Colonic mucosa (tissue), 4 donors: ENCODE measurements around the gene SPATA16. TPM values are rescaled to one million over a fixed set of nuclear protein-coding genes. Genes with fewer than 3 reads are reported as not detected.
"Not testable (repeated sequence)": the region's sequence is repeated elsewhere in the genome, so short reads cannot be mapped to it uniquely, and the experiment has no call there.

Experiments
- DNase-seq: peaks from one replicate; pipeline ENCODE4 v3.0.0-alpha.2; 2020
- H3K27ac ChIP-seq: fragments of 200-600 bp; one replicate; pipeline ENCODE4 v1.8.0; 2021
- H3K27me3 ChIP-seq: fragments of 200-600 bp; one replicate; pipeline ENCODE4 v1.8.0; 2021
- H3K36me3 ChIP-seq: fragments of 200-600 bp; one replicate; pipeline ENCODE4 v1.8.0; 2021
- H3K4me1 ChIP-seq: fragments of 200-600 bp; one replicate; pipeline ENCODE4 v1.8.0; 2021; ENCODE audit warnings: mild to moderate bottlenecking
- H3K4me3 ChIP-seq: fragments of 200-600 bp; one replicate; pipeline ENCODE4 v1.8.0; 2021
- H3K9ac ChIP-seq, 2 donors: one replicate each; pipeline ENCODE4 v1.7.0; 2013; ENCODE audit warnings: control low read depth in 2 of 2, low read depth in 2 of 2, low read length in 2 of 2
- H3K9me3 ChIP-seq: fragments of 200-600 bp; one replicate; pipeline ENCODE4 v1.8.0; 2021
- CTCF ChIP-seq: fragments of 200-600 bp; IDR thresholded peaks from one replicate; pipeline ENCODE4 v1.8.0; 2022; ENCODE audit warnings: antibody characterized with exemption, mild to moderate bottlenecking
- intact Hi-C: fragments of 100-400 bp; cut with DNase I; formaldehyde crosslinking; loops from one replicate; pipeline ENCODE4 v1.14.1; 2022
- total RNA-seq, 2 donors: library from RNA; stranded (reverse); fragmentation: NEBNext Ultra II Directional in 1 of 2; extraction: Animal tissue kit (Norgen Biotek cat#: 25700) in 1 of 2; gene quantifications; one replicate each; pipeline ENCODE4 v1.2.1, GENCODE V29; 2021
- donor health status: healthy.
- donor health status: DM: no; HTN: no; CAD: no.
- donor health status: DM: no; HTN: no; CAD: no.

Gene SPATA16
- total RNA-seq, 2 donors from 2014 or later = not detected

DNA sequence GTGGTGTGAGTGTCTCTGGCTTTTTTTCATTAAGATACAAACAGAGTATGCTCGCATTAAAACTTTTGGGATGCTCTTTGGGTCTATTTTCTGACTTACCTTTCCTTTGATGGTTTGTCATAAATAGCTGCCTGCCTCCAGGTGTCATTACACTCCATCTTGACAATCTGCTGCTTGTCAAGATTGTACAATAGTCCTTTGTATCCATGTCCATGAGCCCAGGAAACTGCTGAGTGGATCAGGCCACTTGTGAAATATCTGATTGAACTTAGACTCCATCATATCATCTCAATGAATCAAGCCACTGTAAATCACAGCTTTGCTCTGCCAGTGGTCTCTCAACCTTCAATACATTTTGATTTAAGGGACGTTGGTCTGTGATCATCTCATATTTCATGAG is 255.3 kb downstream of the SPATA16 start:
- H3K9me3 ChIP-seq = no peaks in the 10 kb centered on the region
- H3K4me1 ChIP-seq = no peaks in the 10 kb centered on the region
- intact Hi-C loops = no loop called here
- H3K9ac ChIP-seq = no peak overlapping the region
- no peaks in the 10 kb centered on the region for H3K27me3 ChIP-seq
- no peak overlapping the region for H3K4me3 ChIP-seq
- no peak overlapping the region for H3K27ac ChIP-seq
- DNase-seq = no peak
- H3K36me3 ChIP-seq = no peaks in the 10 kb centered on the region
- no peak for TF ChIP-seq CTCF

DNA sequence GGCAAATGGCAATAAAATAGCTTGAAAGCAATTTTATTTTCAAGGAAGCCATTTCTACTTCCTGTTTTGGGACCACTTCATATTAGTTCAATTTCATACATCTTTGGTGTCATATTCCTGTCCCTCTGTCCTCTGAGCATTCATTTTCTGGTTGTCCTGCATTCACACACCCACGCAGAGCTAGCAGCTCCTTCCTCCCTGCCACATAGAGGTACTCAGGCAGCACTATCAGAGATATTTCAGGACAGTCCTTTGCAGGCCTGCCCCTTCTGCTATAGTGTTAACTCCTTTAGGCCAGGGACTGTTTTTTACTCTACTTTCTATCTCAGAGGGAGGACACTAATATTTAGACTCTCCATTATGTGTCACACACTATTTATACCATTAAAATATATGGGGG is 258.5 kb downstream of the SPATA16 start:
- no peak overlapping the region for H3K4me3 ChIP-seq
- no peaks in the 10 kb centered on the region for H3K9me3 ChIP-seq
- no peak for DNase-seq
- H3K4me1 ChIP-seq = no peaks in the 10 kb centered on the region
- no peak overlapping the region for H3K9ac ChIP-seq
- no peaks in the 10 kb centered on the region for H3K36me3 ChIP-seq
- no peak overlapping the region for H3K27ac ChIP-seq
- TF ChIP-seq CTCF = no peak
- no peaks in the 10 kb centered on the region for H3K27me3 ChIP-seq
- intact Hi-C loops = no loop called here

DNA sequence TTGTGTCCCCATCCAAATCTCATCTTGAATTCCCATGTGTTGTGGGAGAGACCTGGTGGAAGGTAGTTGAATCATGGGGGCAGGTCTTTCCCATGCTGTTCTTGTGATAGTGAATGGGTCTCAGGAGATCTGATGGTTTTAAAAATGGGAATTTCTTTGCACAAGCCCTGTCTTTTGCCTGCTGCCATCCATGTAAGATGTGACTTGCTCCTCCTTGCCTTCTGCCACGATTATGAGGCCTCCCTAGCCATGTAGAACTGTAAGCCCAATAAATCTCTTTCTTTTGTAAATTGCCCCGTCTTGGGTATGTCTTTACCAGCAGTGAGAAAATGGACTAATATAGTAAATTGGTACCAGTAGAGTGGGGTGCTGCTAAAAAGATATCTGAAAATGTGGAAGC is 261.7 kb downstream of the SPATA16 start:
- DNase-seq, H3K27ac ChIP-seq, intact Hi-C loops: not testable (repeated sequence)

DNA sequence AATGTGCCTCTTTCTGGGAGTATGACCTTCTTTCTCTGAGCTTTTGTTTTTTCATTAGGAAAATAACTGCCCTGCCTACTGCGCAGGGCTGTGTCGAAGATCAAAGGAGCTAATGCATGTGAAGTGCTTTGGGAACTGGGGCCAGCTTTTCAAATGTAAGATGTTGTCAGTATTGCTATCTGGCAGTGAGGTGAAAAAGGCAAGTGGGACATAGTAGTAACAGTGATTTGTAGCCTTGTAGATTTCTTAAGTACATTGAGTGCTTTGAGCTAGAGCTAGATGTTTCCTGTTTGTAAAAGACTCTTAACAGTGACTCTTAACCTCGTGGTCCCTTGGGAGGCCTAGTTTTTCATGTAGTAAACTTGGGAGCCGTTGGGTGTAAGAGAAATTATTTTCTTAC is 264.0 kb downstream of the SPATA16 start:
- no peak for DNase-seq
- TF ChIP-seq CTCF = no peak
- Histone ChIP-seq H3K9me3 (no peaks in the 10 kb centered on the region), H3K27me3 (no peaks in the 10 kb centered on the region), H3K9ac (no peak overlapping the region), H3K4me3 (no peak overlapping the region), H3K4me1 (no peaks in the 10 kb centered on the region), H3K36me3 (no peaks in the 10 kb centered on the region), H3K27ac (no peak overlapping the region)
- intact Hi-C loops = no loop called here

More for the DNA sequence above, 261.7 kb downstream of the SPATA16 start:
- not testable (repeated sequence) for H3K9ac ChIP-seq, H3K27me3 ChIP-seq, H3K36me3 ChIP-seq, H3K4me3 ChIP-seq, H3K9me3 ChIP-seq, H3K4me1 ChIP-seq

DNA sequence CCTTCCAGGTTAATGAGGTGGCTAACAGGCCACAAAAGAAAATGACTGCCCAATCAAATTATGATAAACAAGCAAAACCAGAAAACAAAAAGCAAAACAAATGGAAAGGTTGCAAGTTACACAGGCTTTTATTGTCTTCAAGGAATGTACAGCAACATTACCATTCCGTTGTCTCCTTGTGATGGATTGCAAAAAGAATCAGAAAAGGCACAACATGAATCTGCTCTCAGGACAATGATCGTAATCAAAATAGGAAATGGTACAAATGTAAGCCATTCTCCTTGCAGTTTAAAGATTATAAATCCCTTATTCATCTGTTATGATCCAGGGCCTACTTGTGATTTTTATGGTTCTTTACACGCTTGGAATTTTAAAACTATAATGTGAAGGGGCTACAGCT is 264.7 kb downstream of the SPATA16 start:
- intact Hi-C loops = no loop called here
- H3K4me3 ChIP-seq = no peak overlapping the region
- H3K27ac ChIP-seq = no peak overlapping the region
- no peaks in the 10 kb centered on the region for H3K36me3 ChIP-seq
- no peak for TF ChIP-seq CTCF
- H3K9ac ChIP-seq = no peak overlapping the region
- no peaks in the 10 kb centered on the region for H3K27me3 ChIP-seq
- no peaks in the 10 kb centered on the region for H3K4me1 ChIP-seq
- DNase-seq = no peak
- no peaks in the 10 kb centered on the region for H3K9me3 ChIP-seq

GRCh38 chr3:172875039-172875438 is 266.0 kb downstream of the SPATA16 start:
- Histone ChIP-seq H3K4me3 (no peak overlapping the region), H3K4me1 (no peaks in the 10 kb centered on the region), H3K27ac (no peak overlapping the region), H3K9ac (no peak overlapping the region), H3K9me3 (no peaks in the 10 kb centered on the region), H3K27me3 (no peaks in the 10 kb centered on the region), H3K36me3 (no peaks in the 10 kb centered on the region)
- no peak for TF ChIP-seq CTCF
- intact Hi-C loops = no loop called here
- no peak for DNase-seq
